Liver (tissue), 9 donors: ENCODE data around the gene DUS1L. TPM values are rescaled to one million over a fixed set of nuclear protein-coding genes. Genes with fewer than 3 reads are reported as not detected.
A peak's percentile ranks its signal among the peaks of the same experiment; 100 is the strongest.

Experiments used
- DNase-seq: peaks from one replicate; pipeline ENCODE4 v3.0.0-alpha.2; 2017; ENCODE audit warnings: low spot score
- H3K27ac ChIP-seq, 2 donors: one replicate each; pipeline ENCODE4 v1.7.0; 2013; ENCODE audit warnings: inconsistent platforms in 2 of 2, low read length in 2 of 2, control low read depth in 1 of 2, low read depth in 1 of 2, mild to moderate bottlenecking in 1 of 2
- H3K27me3 ChIP-seq, 4 donors: one replicate each; pipeline versions ENCODE4 v1.6.1 to v1.7.0; 2013; ENCODE audit warnings: low read length in 3 of 4, inconsistent platforms in 1 of 4, mild to moderate bottlenecking in 1 of 4, moderate library complexity in 1 of 4; ENCODE audit not compliant: control insufficient read depth in 4 of 4, insufficient read depth in 4 of 4
- H3K36me3 ChIP-seq, 4 donors: one replicate each; pipeline versions ENCODE4 v1.6.1 to v1.7.0; 2013; ENCODE audit warnings: low read length in 3 of 4, mild to moderate bottlenecking in 3 of 4, low read depth in 1 of 4, moderate library complexity in 1 of 4; ENCODE audit not compliant: control insufficient read depth in 4 of 4, insufficient read depth in 3 of 4
- H3K4me1 ChIP-seq, 4 donors: one replicate each; pipeline versions ENCODE4 v1.6.1 to v1.7.0; 2013; ENCODE audit warnings: low read length in 3 of 4, mild to moderate bottlenecking in 3 of 4, moderate library complexity in 1 of 4; ENCODE audit not compliant: control insufficient read depth in 4 of 4, insufficient read depth in 4 of 4
- H3K4me3 ChIP-seq, 3 donors: one replicate each; pipeline versions ENCODE4 v1.6.1 to v1.7.0; 2013; ENCODE audit warnings: low read length in 3 of 3, control low read depth in 1 of 3, low read depth in 1 of 3, mild to moderate bottlenecking in 1 of 3
- H3K9ac ChIP-seq, 2 donors: one replicate each; pipeline ENCODE4 v1.7.0; 2013; ENCODE audit warnings: low read length in 2 of 2, mild to moderate bottlenecking in 2 of 2, moderate library complexity in 2 of 2, control low read depth in 1 of 2, low read depth in 1 of 2
- H3K9me3 ChIP-seq, 4 donors: one replicate each; pipeline versions ENCODE4 v1.6.1 to v1.7.0; 2013; ENCODE audit warnings: low read length in 3 of 4; ENCODE audit not compliant: control insufficient read depth in 4 of 4
- ATF3 ChIP-seq: IDR thresholded peaks from 2 replicates; pipeline ENCODE4 v1.6.1; 2016; ENCODE audit warnings: antibody characterized with exemption
- EGR1 ChIP-seq, 2 donors: IDR thresholded peaks; 2 replicates each; pipeline ENCODE4 v1.6.1; 2016 to 2018; ENCODE audit warnings: antibody characterized with exemption in 2 of 2, low read depth in 2 of 2
- FOXA1 ChIP-seq: IDR thresholded peaks from 2 replicates; pipeline ENCODE4 v1.6.1; 2016; ENCODE audit warnings: antibody characterized with exemption
- FOXA2 ChIP-seq: IDR thresholded peaks from 2 replicates; pipeline ENCODE4 v1.6.1; 2016; ENCODE audit warnings: antibody characterized with exemption
- GABPA ChIP-seq, 2 donors: IDR thresholded peaks in 1 of 2; conservative IDR thresholded peaks in 1 of 2; 2 replicates each; pipeline ENCODE4 v1.6.1; 2016; ENCODE audit warnings: antibody characterized with exemption in 2 of 2, mild to moderate bottlenecking in 1 of 2, moderate library complexity in 1 of 2
- HNF4A ChIP-seq, 2 donors: conservative IDR thresholded peaks; 2 replicates each; pipeline ENCODE4 v1.6.1; 2016; ENCODE audit warnings: antibody characterized with exemption in 2 of 2, mild to moderate bottlenecking in 2 of 2
- HNF4G ChIP-seq: IDR thresholded peaks from 2 replicates; pipeline ENCODE4 v1.6.1; 2016; ENCODE audit warnings: antibody characterized with exemption
- JUND ChIP-seq, 2 donors: IDR thresholded peaks; 2 replicates each; pipeline ENCODE4 v1.6.1; 2016; ENCODE audit warnings: antibody characterized with exemption in 2 of 2
- NR2F2 ChIP-seq: IDR thresholded peaks from 2 replicates; pipeline ENCODE4 v1.6.1; 2016; ENCODE audit warnings: antibody characterized with exemption
- RAD21 ChIP-seq, 2 donors: IDR thresholded peaks; 2 replicates each; pipeline ENCODE4 v1.6.1; 2016; ENCODE audit warnings: antibody characterized with exemption in 2 of 2, mild to moderate bottlenecking in 2 of 2
- REST ChIP-seq: IDR thresholded peaks from 2 replicates; pipeline ENCODE4 v1.6.1; 2016; ENCODE audit warnings: antibody characterized with exemption, mild to moderate bottlenecking
- RXRA ChIP-seq, 2 donors: IDR thresholded peaks; 2 replicates each; pipeline ENCODE4 v1.6.1; 2017 to 2018; ENCODE audit warnings: antibody characterized with exemption in 2 of 2, mild to moderate bottlenecking in 1 of 2
- SP1 ChIP-seq: IDR thresholded peaks from 2 replicates; pipeline ENCODE4 v1.6.1; 2018; ENCODE audit warnings: antibody characterized with exemption, mild to moderate bottlenecking
- TAF1 ChIP-seq: conservative IDR thresholded peaks from 2 replicates; pipeline ENCODE4 v1.6.1; 2016; ENCODE audit warnings: antibody characterized with exemption, mild to moderate bottlenecking
- YY1 ChIP-seq: IDR thresholded peaks from 2 replicates; pipeline ENCODE4 v1.6.1; 2016; ENCODE audit warnings: antibody characterized with exemption, mild to moderate bottlenecking
- WGBS: extraction: QIAGEN DNeasy Blood & Tissue Kit; methylation state at CpG from one replicate; pipeline ENCODE4 v1.1.7; 2013; 5-methylcytosine and 5-hydroxymethylcytosine counted together
- polyA plus RNA-seq, 2 donors: library from polyadenylated mRNA; stranded (reverse) in 1 of 2; unstranded in 1 of 2; fragments of 200-250 nt in 1 of 2; fragments of >200 nt in 1 of 2; fragmentation: Nextera tagmentation in 1 of 2; extraction: Ambion mirVana in 1 of 2; gene quantifications; one replicate each; pipeline versions ENCODE4 v1.2.1 to v1.2.3, GENCODE V29; 2013 to 2015
- total RNA-seq, 2 donors: library from RNA; depleted of rRNA; stranded (reverse); fragments of >200 nt; gene quantifications; one replicate each; pipeline ENCODE4 v1.2.3, GENCODE V29; 2014
- TF ChIP-seq, protein P1 (sequence below): IDR thresholded peaks from 2 replicates; pipeline ENCODE4 v1.6.1; 2016; ENCODE audit warnings: antibody characterized with exemption
- TF ChIP-seq, protein P2 (sequence below): IDR thresholded peaks from 2 replicates; pipeline ENCODE4 v1.6.1; 2016; ENCODE audit warnings: antibody characterized with exemption
- donor health status: healthy.
- donor health status: healthy.
- donor health status: healthy.
- donor health status: healthy.
- donor health status: healthy.

The DUS1L gene
- total and polyA plus RNA-seq, 4 donors = 40.6 to 74.7 (median 53.3) TPM

- H3K9me3 ChIP-seq = no peaks in the 10 kb centered on the region
- H3K36me3 ChIP-seq = no peaks in the 10 kb centered on the region
- no peak for TF ChIP-seq HNF4G
- no peak for TF ChIP-seq YY1
- no peak for TF ChIP-seq HNF4A (conservative IDR thresholded peaks at IDR 0.05)
- TF ChIP-seq FOXA1 = no peak
- TF ChIP-seq, protein P1, sequence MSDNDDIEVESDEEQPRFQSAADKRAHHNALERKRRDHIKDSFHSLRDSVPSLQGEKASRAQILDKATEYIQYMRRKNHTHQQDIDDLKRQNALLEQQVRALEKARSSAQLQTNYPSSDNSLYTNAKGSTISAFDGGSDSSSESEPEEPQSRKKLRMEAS = no peak
- TF ChIP-seq FOXA2 = no peak
- TF ChIP-seq, protein P2, sequence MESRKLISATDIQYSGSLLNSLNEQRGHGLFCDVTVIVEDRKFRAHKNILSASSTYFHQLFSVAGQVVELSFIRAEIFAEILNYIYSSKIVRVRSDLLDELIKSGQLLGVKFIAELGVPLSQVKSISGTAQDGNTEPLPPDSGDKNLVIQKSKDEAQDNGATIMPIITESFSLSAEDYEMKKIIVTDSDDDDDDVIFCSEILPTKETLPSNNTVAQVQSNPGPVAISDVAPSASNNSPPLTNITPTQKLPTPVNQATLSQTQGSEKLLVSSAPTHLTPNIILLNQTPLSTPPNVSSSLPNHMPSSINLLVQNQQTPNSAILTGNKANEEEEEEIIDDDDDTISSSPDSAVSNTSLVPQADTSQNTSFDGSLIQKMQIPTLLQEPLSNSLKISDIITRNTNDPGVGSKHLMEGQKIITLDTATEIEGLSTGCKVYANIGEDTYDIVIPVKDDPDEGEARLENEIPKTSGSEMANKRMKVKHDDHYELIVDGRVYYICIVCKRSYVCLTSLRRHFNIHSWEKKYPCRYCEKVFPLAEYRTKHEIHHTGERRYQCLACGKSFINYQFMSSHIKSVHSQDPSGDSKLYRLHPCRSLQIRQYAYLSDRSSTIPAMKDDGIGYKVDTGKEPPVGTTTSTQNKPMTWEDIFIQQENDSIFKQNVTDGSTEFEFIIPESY = no peak
- TF ChIP-seq GABPA (IDR thresholded peaks at IDR 0.05 in 1 of 2, conservative IDR thresholded peaks at IDR 0.05 in 1 of 2) = no peak
- no peak for TF ChIP-seq RXRA (IDR thresholded peaks at IDR 0.05)
- TF ChIP-seq REST = no peak
- WGBS = 91% methylated on average over 14 of the region's 14 CpGs
- H3K9ac ChIP-seq = peak overlapping the region; percentile 13 to 43
- H3K4me1 ChIP-seq = peaks cover 28 to 83% (median 64%) of the 10 kb centered on the region in 4 donors
- no peak overlapping the region for H3K4me3 ChIP-seq
- no peaks in the 10 kb centered on the region for H3K27me3 ChIP-seq
- peak overlapping the region; percentile 96 to 98 for H3K27ac ChIP-seq
- no peak for DNase-seq
These were observed 43.4 kb upstream of the DUS1L start for GRCh38 chr17:82108961-82109475.

DNA sequence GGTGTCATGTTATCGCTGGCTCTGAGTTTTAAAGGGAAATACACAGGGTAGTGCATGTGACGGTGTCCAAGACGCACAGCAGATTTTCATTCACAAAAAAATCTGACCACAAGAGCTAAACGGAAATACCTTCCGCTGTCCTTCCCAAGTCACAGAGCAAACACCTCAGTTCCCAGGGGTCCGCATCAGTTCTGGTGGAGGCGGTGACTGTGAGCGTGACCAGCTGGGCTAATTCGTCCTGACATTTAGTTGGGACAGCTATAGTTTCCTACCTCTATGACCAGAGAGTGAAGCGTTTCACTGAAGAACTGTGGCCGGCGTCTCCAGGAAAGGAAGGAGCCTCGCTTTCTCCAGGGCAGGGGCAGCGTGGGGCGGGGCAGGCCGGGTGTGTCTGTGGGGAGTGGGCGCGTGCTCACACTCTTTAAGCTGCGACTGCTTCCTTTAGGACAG is 42.9 kb upstream of the DUS1L start:
- H3K4me3 ChIP-seq = no peak overlapping the region
- H3K27me3 ChIP-seq = no peaks in the 10 kb centered on the region
- DNase-seq = no peak
- H3K27ac ChIP-seq = peak overlapping the region; percentile 96 to 98
- TF ChIP-seq JUND (IDR thresholded peaks at IDR 0.05) (no peak), FOXA1 (no peak), REST (no peak), TAF1 (no peak), SP1 (no peak), RAD21 (IDR thresholded peaks at IDR 0.05) (no peak), EGR1 (IDR thresholded peaks at IDR 0.05; ENCODE audit: low read depth in 2 of 2) (no peak), HNF4G (no peak), GABPA (IDR thresholded peaks at IDR 0.05 in 1 of 2, conservative IDR thresholded peaks at IDR 0.05 in 1 of 2) (no peak), NR2F2 (no peak), HNF4A (conservative IDR thresholded peaks at IDR 0.05) (no peak), FOXA2 (no peak), ATF3 (no peak), RXRA (IDR thresholded peaks at IDR 0.05) (no peak)
- TF ChIP-seq, protein P1 = no peak
- H3K9me3 ChIP-seq = no peaks in the 10 kb centered on the region
- 70% methylated on average over 19 of the region's 19 CpGs for WGBS
- peaks cover 29 to 82% (median 63%) of the 10 kb centered on the region in 4 donors for H3K4me1 ChIP-seq
- no peaks in the 10 kb centered on the region for H3K36me3 ChIP-seq
- H3K9ac ChIP-seq = peak overlapping the region; percentile 13 to 43
